DND-41 (cell line): ENCODE data around the gene PLAAT5.

ENCODE experiments used
- CTCF ChIP-seq: IDR thresholded peaks from 2 replicates; pipeline ENCODE4 v1.5.1; 2012; ENCODE audit warnings: borderline replicate concordance, low read length, moderate library complexity, mild to moderate bottlenecking; ENCODE audit not compliant: poor library complexity, severe bottlenecking; ENCODE audit errors: extremely low read depth
- EZH2 ChIP-seq: IDR thresholded peaks from 3 replicates; pipeline ENCODE4 v1.6.1; 2012; ENCODE audit warnings: borderline replicate concordance, low read depth, mild to moderate bottlenecking, moderate library complexity, low read length, inconsistent platforms; ENCODE audit not compliant: severe bottlenecking

DNA sequence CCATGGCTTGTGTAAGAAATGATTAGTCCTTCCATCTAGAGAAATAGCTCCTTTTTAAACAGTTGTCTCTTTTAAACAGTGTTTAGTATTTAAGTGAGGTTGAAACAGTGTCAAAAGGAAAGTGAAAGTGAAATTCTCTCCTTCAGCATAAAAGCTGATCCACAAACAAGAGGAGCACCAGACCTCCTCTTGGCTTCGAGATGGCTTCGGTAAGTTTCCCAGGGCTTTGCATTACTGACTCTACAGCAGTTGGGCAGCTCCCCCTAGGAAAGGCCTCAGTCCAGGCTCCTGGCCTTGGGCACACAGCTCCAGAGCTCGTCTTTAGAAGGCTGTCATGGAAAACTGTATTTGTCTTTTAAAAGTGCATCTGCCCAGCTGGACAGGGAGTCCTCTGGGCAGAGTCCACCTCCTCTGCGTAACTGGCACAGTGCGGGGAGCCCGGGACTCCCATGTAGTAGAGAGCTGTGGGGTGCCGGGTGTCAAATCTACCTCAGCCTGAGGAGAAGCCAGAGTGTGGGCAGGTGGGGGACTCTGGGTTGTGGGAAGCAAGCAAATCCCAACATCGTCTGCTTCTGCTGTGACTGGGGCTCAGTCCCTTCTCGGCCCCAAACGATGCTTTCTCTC is 45.8 kb upstream of the PLAAT5 start, which contains the start of gene PLAAT4:
- TF ChIP-seq CTCF (no peak), EZH2 (no peak)
